Measurements from ENCODE around the gene METTL24. TPM values are rescaled to one million over a fixed set of nuclear protein-coding genes. Genes with fewer than 3 reads are reported as not detected.

Gene METTL24
- total RNA-seq, 6 experiments from 2014 or later = not detected

GRCh38 chr6:110390404-110390803 is 32.3 kb upstream of the METTL24 start:
- H3K4me3 Mint-ChIP-seq = no peak overlapping the region
- no peak overlapping the region for H3K27ac Mint-ChIP-seq
- H3K4me1 Mint-ChIP-seq (ENCODE audit: low read depth) = peaks cover 6% of the 10 kb centered on the region; the same call in 1 of the 2 replicates
- H3K36me3 Mint-ChIP-seq (ENCODE audit: low read depth) = no peaks in the 10 kb centered on the region
- DNase-seq = no peak
- TF ChIP-seq CTCF (IDR thresholded peaks at IDR 0.05) = no peak
- peaks cover 7% of the 10 kb centered on the region for H3K27me3 Mint-ChIP-seq (ENCODE audit: insufficient read depth)
- no peaks in the 10 kb centered on the region for H3K9me3 Mint-ChIP-seq

- Mint-ChIP-seq H3K9me3 (no peaks in the 10 kb centered on the region), H3K27me3 (ENCODE audit: insufficient read depth) (peaks cover 4% of the 10 kb centered on the region), H3K27ac (no peak overlapping the region), H3K4me3 (no peak overlapping the region), H3K4me1 (ENCODE audit: low read depth) (peaks cover 6% of the 10 kb centered on the region; the same call in 1 of the 2 replicates), H3K36me3 (ENCODE audit: low read depth) (no peaks in the 10 kb centered on the region)
- no peak for DNase-seq
- no peak for TF ChIP-seq CTCF (IDR thresholded peaks at IDR 0.05)
Observed at GRCh38 chr6:110389689-110390382, 31.7 kb upstream of the METTL24 start.

GRCh38 chr6:110387986-110388385 is 29.8 kb upstream of the METTL24 start:
- Mint-ChIP-seq H3K4me1 (ENCODE audit: low read depth) (peaks cover 6% of the 10 kb centered on the region; the same call in 1 of the 2 replicates), H3K27ac (no peak overlapping the region), H3K36me3 (ENCODE audit: low read depth) (no peaks in the 10 kb centered on the region), H3K27me3 (ENCODE audit: insufficient read depth) (peaks cover 4% of the 10 kb centered on the region), H3K9me3 (no peaks in the 10 kb centered on the region), H3K4me3 (no peak overlapping the region)
- no peak for DNase-seq
- TF ChIP-seq CTCF (IDR thresholded peaks at IDR 0.05) = no peak

- TF ChIP-seq CTCF (IDR thresholded peaks at IDR 0.05) = no peak
- Mint-ChIP-seq H3K36me3 (ENCODE audit: low read depth) (no peaks in the 10 kb centered on the region; the same call in 1 of the 2 replicates), H3K27me3 (ENCODE audit: insufficient read depth) (peaks cover 8% of the 10 kb centered on the region), H3K4me3 (no peak overlapping the region), H3K27ac (no peak overlapping the region), H3K4me1 (ENCODE audit: low read depth) (peaks cover 6% of the 10 kb centered on the region; the same call in 1 of the 2 replicates), H3K9me3 (peaks cover 6% of the 10 kb centered on the region; the same call in 1 of the 2 replicates)
- no peak for DNase-seq
Observed at GRCh38 chr6:110385458-110385863, 27.3 kb upstream of the METTL24 start.

GRCh38 chr6:110378552-110378951 is 20.4 kb upstream of the METTL24 start:
- Mint-ChIP-seq H3K27me3 (ENCODE audit: insufficient read depth) (peaks cover 14% of the 10 kb centered on the region), H3K4me1 (ENCODE audit: low read depth) (no peaks in the 10 kb centered on the region), H3K9me3 (peaks cover 6% of the 10 kb centered on the region; the same call in 1 of the 2 replicates), H3K4me3 (no peak overlapping the region), H3K27ac (no peak overlapping the region), H3K36me3 (ENCODE audit: low read depth) (no peaks in the 10 kb centered on the region; the same call in 1 of the 2 replicates)
- no peak for DNase-seq
- TF ChIP-seq CTCF (IDR thresholded peaks at IDR 0.05) = no peak

All from HFFc6 (cell line).